OCI-LY7 (cell line): ENCODE results near the gene ITSN1.

ENCODE experiments used
- EZH2phosphoT487 ChIP-seq: fragments of 200-600 bp; sonication (generic); IDR thresholded peaks from 2 replicates; pipeline ENCODE4 v1.6.1; 2018; ENCODE audit warnings: low read depth, borderline replicate concordance, mild to moderate bottlenecking, mixed run types, antibody characterized with exemption, low read length, moderate library complexity, mixed read lengths
- TF ChIP-seq, protein P1 (sequence below): fragments of 200-600 bp; sonication (generic); conservative IDR thresholded peaks from 2 replicates; pipeline ENCODE4 v1.5.1; 2014; ENCODE audit warnings: mild to moderate bottlenecking, antibody characterized with exemption, low read length, moderate library complexity, mixed read lengths

DNA sequence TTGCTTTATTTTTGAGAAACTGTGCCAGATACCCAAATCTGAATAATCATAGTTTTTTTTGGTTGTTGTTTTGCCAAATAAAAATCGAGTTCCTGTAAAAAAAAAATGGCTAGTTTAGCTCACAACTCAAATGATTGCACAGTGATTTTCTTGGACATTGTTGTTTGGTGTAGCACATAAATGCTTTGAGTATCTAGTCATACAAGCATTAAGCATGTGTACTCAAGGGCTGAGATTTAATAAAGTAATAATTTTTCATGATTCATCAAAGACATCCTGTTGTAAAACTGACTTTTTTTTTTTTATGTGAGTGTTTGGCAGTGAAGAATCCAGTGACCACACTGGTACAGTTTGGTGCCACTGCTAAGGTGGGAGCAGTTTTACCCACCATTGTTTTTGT lies 18.8 kb downstream of the ITSN1 start:
- TF ChIP-seq, protein P1, sequence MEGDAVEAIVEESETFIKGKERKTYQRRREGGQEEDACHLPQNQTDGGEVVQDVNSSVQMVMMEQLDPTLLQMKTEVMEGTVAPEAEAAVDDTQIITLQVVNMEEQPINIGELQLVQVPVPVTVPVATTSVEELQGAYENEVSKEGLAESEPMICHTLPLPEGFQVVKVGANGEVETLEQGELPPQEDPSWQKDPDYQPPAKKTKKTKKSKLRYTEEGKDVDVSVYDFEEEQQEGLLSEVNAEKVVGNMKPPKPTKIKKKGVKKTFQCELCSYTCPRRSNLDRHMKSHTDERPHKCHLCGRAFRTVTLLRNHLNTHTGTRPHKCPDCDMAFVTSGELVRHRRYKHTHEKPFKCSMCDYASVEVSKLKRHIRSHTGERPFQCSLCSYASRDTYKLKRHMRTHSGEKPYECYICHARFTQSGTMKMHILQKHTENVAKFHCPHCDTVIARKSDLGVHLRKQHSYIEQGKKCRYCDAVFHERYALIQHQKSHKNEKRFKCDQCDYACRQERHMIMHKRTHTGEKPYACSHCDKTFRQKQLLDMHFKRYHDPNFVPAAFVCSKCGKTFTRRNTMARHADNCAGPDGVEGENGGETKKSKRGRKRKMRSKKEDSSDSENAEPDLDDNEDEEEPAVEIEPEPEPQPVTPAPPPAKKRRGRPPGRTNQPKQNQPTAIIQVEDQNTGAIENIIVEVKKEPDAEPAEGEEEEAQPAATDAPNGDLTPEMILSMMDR: no peak
- TF ChIP-seq EZH2phosphoT487: no peak
